Subcutaneous abdominal adipose tissue (tissue), 5 donors: ENCODE measurements around the gene FOXF1.

Experiments used
- H3K27ac ChIP-seq: one replicate; pipeline ENCODE4 v1.7.0; 2013; ENCODE audit warnings: low read depth, mild to moderate bottlenecking, inconsistent platforms, low read length, moderate library complexity
- H3K27me3 ChIP-seq, 5 donors: one replicate each; pipeline ENCODE4 v1.7.0; 2013; ENCODE audit warnings: low read length in 5 of 5, inconsistent platforms in 1 of 5; ENCODE audit not compliant: control insufficient read depth in 5 of 5, insufficient read depth in 4 of 5
- H3K36me3 ChIP-seq, 5 donors: one replicate each; pipeline ENCODE4 v1.7.0; 2013; ENCODE audit warnings: low read length in 5 of 5; ENCODE audit not compliant: control insufficient read depth in 5 of 5, insufficient read depth in 5 of 5
- H3K4me1 ChIP-seq, 5 donors: one replicate each; pipeline ENCODE4 v1.7.0; 2013; ENCODE audit warnings: low read length in 5 of 5, mild to moderate bottlenecking in 3 of 5, moderate library complexity in 1 of 5; ENCODE audit not compliant: control insufficient read depth in 5 of 5, insufficient read depth in 5 of 5
- H3K4me3 ChIP-seq, 5 donors: one replicate each; pipeline ENCODE4 v1.7.0; 2013; ENCODE audit warnings: low read length in 5 of 5, low read depth in 1 of 5
- H3K9ac ChIP-seq, 5 donors: one replicate each; pipeline ENCODE4 v1.7.0; 2013; ENCODE audit warnings: low read length in 5 of 5, mild to moderate bottlenecking in 4 of 5, moderate library complexity in 3 of 5
- H3K9me3 ChIP-seq, 5 donors: one replicate each; pipeline ENCODE4 v1.7.0; 2013; ENCODE audit warnings: low read length in 5 of 5; ENCODE audit not compliant: control insufficient read depth in 5 of 5
- donor health status: healthy.
- donor health status: healthy.
- donor health status: healthy.
- donor health status: healthy.
- donor health status: healthy.

FOXF1 gene

DNA sequence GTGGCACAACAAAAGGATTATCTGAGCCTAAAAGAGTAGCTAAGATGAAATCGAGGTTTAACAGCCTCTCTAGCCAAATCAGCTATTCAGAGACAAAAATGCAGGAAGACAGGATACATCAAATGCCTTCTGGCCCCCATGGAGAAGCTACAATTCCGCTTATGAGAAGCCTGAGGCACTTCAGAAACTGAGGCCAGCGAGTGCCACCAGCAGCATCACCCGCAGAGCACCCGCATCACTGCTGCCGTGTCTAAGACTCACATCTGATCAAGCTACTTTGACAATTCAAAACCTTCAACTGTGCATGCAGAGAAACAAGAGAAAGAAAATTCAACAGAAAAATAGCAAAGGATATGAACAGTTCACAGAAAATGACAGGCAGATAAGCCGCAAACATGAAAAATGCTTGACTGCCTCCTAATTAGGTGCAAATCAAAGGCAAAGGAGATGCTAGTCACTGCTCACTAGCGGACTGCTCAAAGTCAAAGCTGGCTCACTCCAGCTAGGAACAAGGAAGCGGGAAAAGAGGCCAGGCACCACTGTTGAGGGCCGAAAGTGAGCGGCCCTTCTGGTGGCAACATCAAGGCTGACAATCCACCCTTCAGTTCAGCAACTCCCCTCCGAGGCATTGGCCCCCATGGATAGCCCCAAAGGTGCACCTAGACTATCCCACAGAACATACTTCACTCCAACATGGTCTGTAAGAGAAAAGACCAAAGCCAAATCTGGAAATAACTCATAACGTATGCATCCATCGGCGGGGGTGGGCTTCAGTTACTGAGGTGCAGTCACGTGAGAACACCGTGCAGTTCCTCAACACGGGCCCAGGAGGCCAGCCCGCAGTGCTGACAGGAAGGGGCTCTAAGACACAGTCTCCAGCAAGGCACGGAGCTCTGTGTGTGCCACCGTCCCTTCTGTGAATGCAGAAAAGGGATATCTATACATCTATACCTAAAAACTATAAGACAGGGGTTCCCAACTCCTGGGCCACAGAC is 32.7 kb downstream of the FOXF1 start:
- Histone ChIP-seq H3K9me3 (no peaks in the 10 kb centered on the region), H3K9ac (no peak overlapping the region), H3K36me3 (peaks cover 16 to 93% (median 83%) of the 10 kb centered on the region in 5 donors), H3K27me3 (no peaks in the 10 kb centered on the region), H3K27ac (no peak overlapping the region), H3K4me3 (no peak overlapping the region), H3K4me1 (peaks cover 0 to 19% (median 3%) of the 10 kb centered on the region in 5 donors)

GRCh38 chr16:86545481-86545880 is 35.2 kb downstream of the FOXF1 start:
- H3K4me3 ChIP-seq: no peak overlapping the region

GRCh38 chr16:86545954-86546637 is 35.8 kb downstream of the FOXF1 start:
- H3K9me3 ChIP-seq: no peaks in the 10 kb centered on the region
- H3K27me3 ChIP-seq: no peaks in the 10 kb centered on the region
- H3K27ac ChIP-seq: no peak overlapping the region
- H3K4me3 ChIP-seq: peak overlapping the region in 1 of 5 donors; percentile 2
- H3K9ac ChIP-seq: peak overlapping the region in 1 of 5 donors; percentile 30
- H3K4me1 ChIP-seq: peaks cover 0 to 19% (median 3%) of the 10 kb centered on the region in 5 donors
- H3K36me3 ChIP-seq: peaks cover 10 to 85% (median 73%) of the 10 kb centered on the region in 5 donors

More at GRCh38 chr16:86545481-86545880, 35.2 kb downstream of the FOXF1 start:
- no peak overlapping the region for H3K9ac ChIP-seq
- H3K9me3 ChIP-seq: no peaks in the 10 kb centered on the region
- H3K27ac ChIP-seq: no peak overlapping the region
- peaks cover 0 to 19% (median 3%) of the 10 kb centered on the region in 5 donors for H3K4me1 ChIP-seq
- H3K36me3 ChIP-seq: peaks cover 10 to 85% (median 74%) of the 10 kb centered on the region in 5 donors
- no peaks in the 10 kb centered on the region for H3K27me3 ChIP-seq

DNA sequence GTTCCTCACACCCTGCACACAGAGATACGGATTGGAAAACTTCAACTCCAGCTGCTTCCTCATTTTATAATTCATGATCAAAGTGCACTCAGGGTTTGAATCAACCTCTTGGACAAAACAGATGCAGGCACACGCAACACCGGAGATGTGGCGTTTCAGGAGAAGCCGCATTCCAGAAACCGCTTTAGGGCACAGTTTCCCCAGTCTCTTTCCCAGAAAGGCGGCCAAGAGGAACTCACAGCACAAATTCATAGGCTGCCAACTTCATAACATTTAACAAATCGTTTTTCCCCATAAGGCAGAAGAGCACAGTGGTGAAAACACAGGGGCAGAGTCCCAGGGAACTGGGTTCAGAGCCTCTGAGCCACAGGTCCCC is 36.3 kb downstream of the FOXF1 start:
- H3K36me3 ChIP-seq: peaks cover 14 to 85% (median 72%) of the 10 kb centered on the region in 5 donors

DNA sequence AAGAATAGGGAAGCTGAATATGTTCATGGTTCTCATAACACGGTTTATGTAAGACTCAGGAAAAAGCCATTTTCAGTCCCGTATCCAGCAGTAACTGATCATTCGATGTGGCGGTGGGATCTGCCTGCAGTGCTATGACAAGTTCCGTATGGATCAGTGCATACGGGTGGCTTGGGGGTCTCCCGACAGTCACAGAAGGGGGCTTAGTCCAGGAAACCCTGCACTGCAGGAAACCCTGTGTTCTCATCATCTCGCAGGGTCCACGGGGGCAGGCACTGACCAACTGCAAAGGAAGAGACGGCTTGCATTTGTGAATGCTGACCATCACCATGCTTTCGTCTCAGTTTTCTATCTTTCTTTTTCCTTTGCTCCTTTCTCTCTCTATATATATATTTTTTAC is 37.0 kb downstream of the FOXF1 start:
- peaks cover 0 to 19% (median 3%) of the 10 kb centered on the region in 5 donors for H3K4me1 ChIP-seq
- H3K27me3 ChIP-seq: no peaks in the 10 kb centered on the region
- H3K9me3 ChIP-seq: no peaks in the 10 kb centered on the region
- no peak overlapping the region for H3K4me3 ChIP-seq
- peaks cover 14 to 85% (median 71%) of the 10 kb centered on the region in 5 donors for H3K36me3 ChIP-seq
- H3K27ac ChIP-seq: no peak overlapping the region
- no peak overlapping the region for H3K9ac ChIP-seq

More for the DNA sequence above, 36.3 kb downstream of the FOXF1 start:
- no peaks in the 10 kb centered on the region for H3K27me3 ChIP-seq
- peak overlapping the region in 1 of 5 donors; percentile 30 for H3K9ac ChIP-seq
- H3K4me1 ChIP-seq: peaks cover 0 to 19% (median 3%) of the 10 kb centered on the region in 5 donors
- no peak overlapping the region for H3K27ac ChIP-seq
- no peaks in the 10 kb centered on the region for H3K9me3 ChIP-seq
- peak overlapping the region in 1 of 5 donors; percentile 2 for H3K4me3 ChIP-seq

- Histone ChIP-seq H3K36me3 (peaks cover 14 to 74% (median 59%) of the 10 kb centered on the region in 5 donors), H3K4me3 (no peak overlapping the region), H3K27ac (no peak overlapping the region), H3K27me3 (no peaks in the 10 kb centered on the region), H3K9ac (no peak overlapping the region), H3K9me3 (no peaks in the 10 kb centered on the region), H3K4me1 (peaks cover 3 to 23% (median 5%) of the 10 kb centered on the region in 5 donors)
Measured at GRCh38 chr16:86549076-86549892, 39.0 kb downstream of the FOXF1 start.

- no peaks in the 10 kb centered on the region for H3K27me3 ChIP-seq
- H3K9me3 ChIP-seq: no peaks in the 10 kb centered on the region
- peaks cover 11 to 68% (median 59%) of the 10 kb centered on the region in 5 donors for H3K36me3 ChIP-seq
- H3K4me3 ChIP-seq: no peak overlapping the region
- no peak overlapping the region for H3K9ac ChIP-seq
- H3K27ac ChIP-seq: no peak overlapping the region
- H3K4me1 ChIP-seq: peaks cover 3 to 29% (median 10%) of the 10 kb centered on the region in 5 donors
Measured at GRCh38 chr16:86549893-86550190, 39.5 kb downstream of the FOXF1 start.

- no peak overlapping the region for H3K4me3 ChIP-seq
- no peaks in the 10 kb centered on the region for H3K9me3 ChIP-seq
- peaks cover 3 to 30% (median 11%) of the 10 kb centered on the region in 5 donors for H3K4me1 ChIP-seq
- H3K9ac ChIP-seq: no peak overlapping the region
- no peak overlapping the region for H3K27ac ChIP-seq
- no peaks in the 10 kb centered on the region for H3K27me3 ChIP-seq
- peaks cover 11 to 64% (median 54%) of the 10 kb centered on the region in 5 donors for H3K36me3 ChIP-seq
Measured at GRCh38 chr16:86550281-86550680, 40.0 kb downstream of the FOXF1 start.

GRCh38 chr16:86553356-86553755 is 43.0 kb downstream of the FOXF1 start:
- Histone ChIP-seq H3K27me3 (peaks cover 0 to 6% (median 0%) of the 10 kb centered on the region in 5 donors), H3K36me3 (peaks cover 4 to 37% (median 27%) of the 10 kb centered on the region in 5 donors), H3K9ac (no peak overlapping the region), H3K9me3 (no peaks in the 10 kb centered on the region), H3K27ac (no peak overlapping the region), H3K4me1 (peaks cover 0 to 19% (median 17%) of the 10 kb centered on the region in 5 donors), H3K4me3 (no peak overlapping the region)
